Gastroesophageal sphincter (tissue), 4 donors: Measurements from ENCODE around the gene UBE2B. TPM values are rescaled to one million over a fixed set of nuclear protein-coding genes. Genes with fewer than 3 reads are reported as not detected.

Experiments
- ATAC-seq: fragments of 150-250 bp; one replicate; pipeline ENCODE4 v1.9.1; 2016; ENCODE audit warnings: mild to moderate bottlenecking, moderate library complexity
- H3K27ac ChIP-seq, 4 donors: fragments of 200-600 bp; sonication (generic) in 3 of 4; 1 replicate in 3 of 4; 2 replicates in 1 of 4; pipeline ENCODE4 v1.5.1; 2016 to 2019
- H3K27me3 ChIP-seq: fragments of 200-600 bp; sonication (generic); one replicate; pipeline ENCODE4 v1.5.1; 2019
- H3K36me3 ChIP-seq, 2 donors: fragments of 200-600 bp; sonication (generic); one replicate each; pipeline ENCODE4 v1.5.1; 2019; ENCODE audit warnings: control low read depth in 1 of 2
- H3K4me1 ChIP-seq, 3 donors: fragments of 200-600 bp; sonication (generic); 1 replicate in 2 of 3; 2 replicates in 1 of 3; pipeline ENCODE4 v1.5.1; 2016 to 2019; ENCODE audit warnings: control low read depth in 2 of 3
- H3K4me3 ChIP-seq, 2 donors: fragments of 200-600 bp; sonication (generic); one replicate each; pipeline ENCODE4 v1.5.1; 2019; ENCODE audit warnings: mild to moderate bottlenecking in 1 of 2, moderate library complexity in 1 of 2
- H3K9me3 ChIP-seq, 3 donors: fragments of 200-600 bp; sonication (generic); one replicate each; pipeline ENCODE4 v1.5.1; 2017 to 2019; ENCODE audit warnings: control low read depth in 2 of 3
- EP300 ChIP-seq: sonication (generic); formaldehyde crosslinking; IDR thresholded peaks from one replicate; pipeline ENCODE4 v1.6.1; 2017; ENCODE audit warnings: antibody characterized with exemption, mild to moderate bottlenecking
- POLR2A ChIP-seq, 2 donors: fragments of 450-650 bp; IDR thresholded peaks; one replicate each; pipeline ENCODE4 v1.6.1; 2017; ENCODE audit warnings: antibody characterized with exemption in 2 of 2, mild to moderate bottlenecking in 2 of 2, moderate library complexity in 1 of 2
- POLR2AphosphoS5 ChIP-seq: sonication (generic); formaldehyde crosslinking; IDR thresholded peaks from one replicate; pipeline ENCODE4 v1.6.1; 2017; ENCODE audit warnings: antibody characterized with exemption
- WGBS, 2 donors: methylation state at CpG; one replicate each; pipeline ENCODE4 v1.1.5; 2018; ENCODE audit warnings: low coverage in 1 of 2; 5-methylcytosine and 5-hydroxymethylcytosine counted together
- total RNA-seq, 4 donors: library from RNA; depleted of rRNA; stranded (reverse); fragments of >200 nt; gene quantifications; one replicate each; pipeline ENCODE4 v1.1.0, GENCODE V29; 2016
- TF ChIP-seq, protein P1 (sequence below), 4 experiments: fragments of 200-600 bp in 2 of 4; fragments of 450-650 bp in 2 of 4; sonication (generic) in 1 of 4; IDR thresholded peaks; one replicate each; pipeline ENCODE4 v1.5.1; 2017 to 2019; ENCODE audit warnings: antibody characterized with exemption in 4 of 4, mild to moderate bottlenecking in 2 of 4, moderate library complexity in 2 of 4

The UBE2B gene
- total RNA-seq, 4 donors from 2014 or later: 36.6 to 53.9 (median 44.5) TPM

DNA sequence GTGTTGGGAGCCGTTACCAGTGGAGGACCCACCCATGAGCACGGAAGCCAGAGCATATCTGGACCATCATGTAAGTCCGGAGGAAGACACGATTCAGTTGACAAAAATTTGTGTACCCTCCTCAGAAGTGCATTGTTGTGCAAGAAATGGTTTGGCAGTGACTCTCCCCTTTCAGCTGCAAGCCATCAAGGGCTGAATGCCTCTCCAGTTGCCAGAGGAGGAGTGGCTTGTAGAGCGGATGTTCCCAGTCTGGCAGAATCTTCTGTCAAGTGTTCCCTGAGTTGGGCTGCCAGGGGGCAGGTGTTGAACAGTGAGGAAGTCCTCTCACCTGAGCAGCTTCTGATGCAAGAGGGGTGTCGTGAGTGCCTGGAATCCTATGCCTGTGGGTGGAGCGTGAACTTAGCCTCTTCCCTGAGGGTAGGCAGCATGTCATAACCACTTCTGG lies 67.9 kb downstream of the UBE2B start:
- ATAC-seq: peak; percentile 90
- peaks cover 8 to 41% (median 35%) of the 10 kb centered on the region in 3 donors for H3K4me1 ChIP-seq
- peak overlapping the region; percentile 40 to 88 (median 85) for H3K27ac ChIP-seq
- no peaks in the 10 kb centered on the region for H3K27me3 ChIP-seq
- TF ChIP-seq, protein P1, sequence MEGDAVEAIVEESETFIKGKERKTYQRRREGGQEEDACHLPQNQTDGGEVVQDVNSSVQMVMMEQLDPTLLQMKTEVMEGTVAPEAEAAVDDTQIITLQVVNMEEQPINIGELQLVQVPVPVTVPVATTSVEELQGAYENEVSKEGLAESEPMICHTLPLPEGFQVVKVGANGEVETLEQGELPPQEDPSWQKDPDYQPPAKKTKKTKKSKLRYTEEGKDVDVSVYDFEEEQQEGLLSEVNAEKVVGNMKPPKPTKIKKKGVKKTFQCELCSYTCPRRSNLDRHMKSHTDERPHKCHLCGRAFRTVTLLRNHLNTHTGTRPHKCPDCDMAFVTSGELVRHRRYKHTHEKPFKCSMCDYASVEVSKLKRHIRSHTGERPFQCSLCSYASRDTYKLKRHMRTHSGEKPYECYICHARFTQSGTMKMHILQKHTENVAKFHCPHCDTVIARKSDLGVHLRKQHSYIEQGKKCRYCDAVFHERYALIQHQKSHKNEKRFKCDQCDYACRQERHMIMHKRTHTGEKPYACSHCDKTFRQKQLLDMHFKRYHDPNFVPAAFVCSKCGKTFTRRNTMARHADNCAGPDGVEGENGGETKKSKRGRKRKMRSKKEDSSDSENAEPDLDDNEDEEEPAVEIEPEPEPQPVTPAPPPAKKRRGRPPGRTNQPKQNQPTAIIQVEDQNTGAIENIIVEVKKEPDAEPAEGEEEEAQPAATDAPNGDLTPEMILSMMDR (IDR thresholded peaks at IDR 0.05): peak in 1 of 4 experiments; percentile 23
- peak; percentile 94 for TF ChIP-seq POLR2AphosphoS5
- TF ChIP-seq POLR2A (IDR thresholded peaks at IDR 0.05): no peak
- H3K9me3 ChIP-seq: no peaks in the 10 kb centered on the region
- H3K4me3 ChIP-seq: no peak overlapping the region
- 28 to 46% methylated on average over 6 to 7 of the region's 7 CpGs for WGBS, 2 donors
- H3K36me3 ChIP-seq: no peaks in the 10 kb centered on the region

DNA sequence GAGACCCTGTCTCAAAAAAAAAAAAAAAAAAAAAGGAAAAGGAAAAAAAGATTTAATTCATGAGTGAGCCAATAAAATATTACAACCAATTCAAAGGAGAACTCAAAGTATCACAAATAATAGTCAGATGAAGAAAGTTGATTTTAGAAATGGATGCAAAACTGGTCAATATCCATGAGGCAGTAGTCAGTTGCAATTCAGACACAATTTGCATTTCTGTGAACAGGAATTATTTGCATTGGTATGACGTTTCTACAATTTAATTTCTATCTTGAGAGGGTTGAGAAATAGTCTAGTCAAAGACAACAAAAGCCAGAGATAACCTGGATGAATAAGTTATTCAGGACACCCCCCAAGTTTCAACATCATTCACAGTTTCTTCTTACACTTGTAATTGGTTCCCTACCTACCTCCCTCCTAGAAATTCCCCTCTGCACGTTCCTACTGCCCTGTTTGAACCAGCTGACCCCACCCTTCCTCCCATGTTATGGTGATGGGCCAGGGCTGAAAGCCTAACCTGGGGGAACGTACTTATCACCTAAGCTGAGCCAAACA lies 68.9 kb downstream of the UBE2B start:
- no peak overlapping the region for H3K4me3 ChIP-seq
- TF ChIP-seq EP300 (no peak), POLR2A (IDR thresholded peaks at IDR 0.05) (no peak)
- TF ChIP-seq, protein P1 (IDR thresholded peaks at IDR 0.05): no peak
- ATAC-seq: no peak
- H3K27ac ChIP-seq: peak overlapping the region in 1 of 4 donors; percentile 15
- no peaks in the 10 kb centered on the region for H3K36me3 ChIP-seq
- no peaks in the 10 kb centered on the region for H3K9me3 ChIP-seq
- H3K27me3 ChIP-seq: no peaks in the 10 kb centered on the region
- peaks cover 8 to 41% (median 35%) of the 10 kb centered on the region in 3 donors for H3K4me1 ChIP-seq
- 60 to 64% methylated on average over 3 of the region's 3 CpGs for WGBS, 2 donors

Other genes starting within 250 kb of the UBE2B start
- gene SKP1, start 194.6 kb upstream of the UBE2B start, total RNA-seq: 100 to 1,000 TPM; 313 to 463 (median 399) TPM
- gene PPP2CA, start 145.5 kb upstream of the UBE2B start, total RNA-seq: 100 to 1,000 TPM; 116 to 212 (median 129) TPM
- 1 to 10 TPM in 3 of 4 donors, under 1 TPM in 1; 0.57 to 7.2 (median 5.2) TPM for gene CDKL3, start 4.4 kb upstream of the UBE2B start, total RNA-seq
- 10 to 100 TPM; 15.1 to 25.7 (median 21.0) TPM for gene CDKN2AIPNL, start 40.3 kb downstream of the UBE2B start, total RNA-seq
- 100 to 1,000 TPM in 2 of 4 donors, 10 to 100 TPM in 2; 46.0 to 113 (median 89.2) TPM for gene JADE2, start 154.1 kb downstream of the UBE2B start, total RNA-seq